Lung (tissue), 12 donors: ENCODE measurements around the gene PROB1. TPM values are rescaled to one million over a fixed set of nuclear protein-coding genes. Genes with fewer than 3 reads are reported as not detected.

Source experiments
- ATAC-seq: fragments of 200-7000 bp; cut with Tn5 transposase; one replicate; pipeline ENCODE4 v1.9.1; 2020; ENCODE audit warnings: moderate number of reproducible peaks; ENCODE audit not compliant: insufficient read depth, low FRiP score
- DNase-seq, 3 donors: peaks; one replicate each; pipeline ENCODE4 v3.0.0-alpha.2; 2013 to 2017
- H3K27ac ChIP-seq, 2 donors: one replicate each; pipeline ENCODE4 v1.5.1; 2013; ENCODE audit warnings: mild to moderate bottlenecking in 2 of 2, moderate library complexity in 2 of 2, control low read depth in 1 of 2, inconsistent platforms in 1 of 2, low read depth in 1 of 2, low read length in 1 of 2
- H3K27me3 ChIP-seq, 3 donors: one replicate each; pipeline ENCODE4 v1.5.1; 2013; ENCODE audit warnings: low read length in 2 of 3; ENCODE audit not compliant: control insufficient read depth in 3 of 3, insufficient read depth in 3 of 3
- H3K36me3 ChIP-seq, 4 donors: one replicate each; pipeline ENCODE4 v1.5.1; 2013; ENCODE audit warnings: low read length in 4 of 4, mild to moderate bottlenecking in 1 of 4, moderate library complexity in 1 of 4; ENCODE audit not compliant: control insufficient read depth in 4 of 4, insufficient read depth in 4 of 4
- H3K4me1 ChIP-seq, 5 donors: one replicate each; pipeline ENCODE4 v1.5.1; 2013; ENCODE audit warnings: low read length in 5 of 5, mild to moderate bottlenecking in 2 of 5, moderate library complexity in 1 of 5; ENCODE audit not compliant: control insufficient read depth in 5 of 5, insufficient read depth in 5 of 5
- H3K4me3 ChIP-seq: one replicate; pipeline ENCODE4 v1.5.1; 2013; ENCODE audit warnings: mild to moderate bottlenecking, control low read depth, moderate library complexity
- H3K9ac ChIP-seq, 2 donors: one replicate each; pipeline ENCODE4 v1.5.1; 2013; ENCODE audit warnings: low read length in 2 of 2, control low read depth in 1 of 2; ENCODE audit not compliant: insufficient read depth in 1 of 2
- H3K9me3 ChIP-seq, 4 donors: one replicate each; pipeline ENCODE4 v1.5.1; 2013; ENCODE audit warnings: low read length in 3 of 4, mild to moderate bottlenecking in 1 of 4, moderate library complexity in 1 of 4; ENCODE audit not compliant: control insufficient read depth in 4 of 4, insufficient read depth in 3 of 4
- WGBS, 2 donors: extraction: QIAGEN DNeasy Blood & Tissue Kit; methylation state at CpG; one replicate each; pipeline ENCODE4 v1.1.7; 2013; 5-methylcytosine and 5-hydroxymethylcytosine counted together
- polyA plus RNA-seq, 2 donors: library from polyadenylated mRNA; stranded (reverse); fragments of 200-250 nt; gene quantifications; one replicate each; pipeline ENCODE4 v1.2.1, GENCODE V29; 2013
- total RNA-seq, 2 donors: library from RNA; depleted of rRNA in 1 of 2; stranded (reverse); fragments of >200 nt in 1 of 2; gene quantifications; one replicate each; pipeline ENCODE4 v1.2.1, GENCODE V29; 2014 to 2021
- TF ChIP-seq, protein P1 (sequence below): IDR thresholded peaks from 2 replicates; pipeline ENCODE4 v1.5.1; 2012; ENCODE audit warnings: mild to moderate bottlenecking; ENCODE audit errors: control extremely low read depth, extremely low read depth
- donor health status: control.
- donor health status: control.
- donor health status: Bipolar disorder and iron deficiency.
- donor health status: healthy.
- donor health status: DM: yes; HTN: yes; CAD: no.

Gene PROB1
- total and polyA plus RNA-seq, 4 donors = 0.33 to 2.2 (median 0.72) TPM

DNA sequence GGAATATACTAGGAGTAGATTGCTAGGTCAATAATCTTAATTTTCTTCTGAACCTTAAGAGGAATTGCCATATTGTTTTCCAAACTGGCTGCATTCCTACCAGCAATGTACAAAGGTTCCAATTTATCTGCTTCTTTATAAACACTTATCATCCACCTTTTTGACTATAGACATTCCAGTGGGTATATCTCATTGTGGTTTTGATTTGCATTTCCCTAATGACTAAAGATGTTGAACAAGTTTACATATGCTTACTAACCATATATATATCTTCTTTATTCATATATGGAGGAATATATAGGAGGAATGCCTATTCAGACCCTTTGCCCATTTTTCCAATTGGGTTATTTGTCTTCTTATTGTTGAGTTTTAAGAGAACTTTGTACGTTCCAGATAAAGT lies 36.8 kb upstream of the PROB1 start:
- ATAC-seq = no peak
- no peak for DNase-seq
- Histone ChIP-seq H3K27ac (no peak overlapping the region), H3K4me3 (no peak overlapping the region), H3K27me3 (no peaks in the 10 kb centered on the region), H3K4me1 (no peaks in the 10 kb centered on the region), H3K9ac (no peak overlapping the region), H3K36me3 (peaks cover 6 to 17% (median 9%) of the 10 kb centered on the region in 4 donors), H3K9me3 (no peaks in the 10 kb centered on the region)
- WGBS, 2 donors = 88% methylated on average over 1 of the region's 1 CpG
- TF ChIP-seq, protein P1, sequence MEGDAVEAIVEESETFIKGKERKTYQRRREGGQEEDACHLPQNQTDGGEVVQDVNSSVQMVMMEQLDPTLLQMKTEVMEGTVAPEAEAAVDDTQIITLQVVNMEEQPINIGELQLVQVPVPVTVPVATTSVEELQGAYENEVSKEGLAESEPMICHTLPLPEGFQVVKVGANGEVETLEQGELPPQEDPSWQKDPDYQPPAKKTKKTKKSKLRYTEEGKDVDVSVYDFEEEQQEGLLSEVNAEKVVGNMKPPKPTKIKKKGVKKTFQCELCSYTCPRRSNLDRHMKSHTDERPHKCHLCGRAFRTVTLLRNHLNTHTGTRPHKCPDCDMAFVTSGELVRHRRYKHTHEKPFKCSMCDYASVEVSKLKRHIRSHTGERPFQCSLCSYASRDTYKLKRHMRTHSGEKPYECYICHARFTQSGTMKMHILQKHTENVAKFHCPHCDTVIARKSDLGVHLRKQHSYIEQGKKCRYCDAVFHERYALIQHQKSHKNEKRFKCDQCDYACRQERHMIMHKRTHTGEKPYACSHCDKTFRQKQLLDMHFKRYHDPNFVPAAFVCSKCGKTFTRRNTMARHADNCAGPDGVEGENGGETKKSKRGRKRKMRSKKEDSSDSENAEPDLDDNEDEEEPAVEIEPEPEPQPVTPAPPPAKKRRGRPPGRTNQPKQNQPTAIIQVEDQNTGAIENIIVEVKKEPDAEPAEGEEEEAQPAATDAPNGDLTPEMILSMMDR = no peak

DNA sequence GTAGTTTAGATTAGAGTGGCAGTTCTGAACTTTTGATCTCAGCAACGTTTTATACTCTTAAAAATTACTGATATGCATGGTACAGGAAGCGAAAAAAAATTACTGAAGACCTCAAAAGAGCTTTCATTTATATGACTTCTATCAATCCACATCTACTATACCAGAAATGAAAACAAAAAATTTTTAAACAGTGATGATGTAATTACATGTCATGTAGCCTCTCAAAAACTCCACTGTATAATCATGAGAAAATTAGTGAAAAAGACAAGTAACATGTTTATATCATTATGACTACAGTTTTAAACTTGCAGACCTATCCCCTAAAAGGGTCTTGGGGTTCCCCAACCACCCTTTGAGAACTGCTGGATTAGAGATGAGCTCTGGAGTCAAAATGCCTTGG lies 35.1 kb upstream of the PROB1 start:
- peaks cover 6 to 21% (median 17%) of the 10 kb centered on the region in 4 donors for H3K36me3 ChIP-seq
- H3K4me3 ChIP-seq = no peak overlapping the region
- H3K27me3 ChIP-seq = no peaks in the 10 kb centered on the region
- TF ChIP-seq, protein P1 = no peak
- no peak overlapping the region for H3K27ac ChIP-seq
- no peaks in the 10 kb centered on the region for H3K4me1 ChIP-seq
- no peak for ATAC-seq
- H3K9ac ChIP-seq = no peak overlapping the region
- 78 to 88% methylated on average over 2 of the region's 2 CpGs for WGBS, 2 donors
- DNase-seq = no peak
- no peaks in the 10 kb centered on the region for H3K9me3 ChIP-seq

DNA sequence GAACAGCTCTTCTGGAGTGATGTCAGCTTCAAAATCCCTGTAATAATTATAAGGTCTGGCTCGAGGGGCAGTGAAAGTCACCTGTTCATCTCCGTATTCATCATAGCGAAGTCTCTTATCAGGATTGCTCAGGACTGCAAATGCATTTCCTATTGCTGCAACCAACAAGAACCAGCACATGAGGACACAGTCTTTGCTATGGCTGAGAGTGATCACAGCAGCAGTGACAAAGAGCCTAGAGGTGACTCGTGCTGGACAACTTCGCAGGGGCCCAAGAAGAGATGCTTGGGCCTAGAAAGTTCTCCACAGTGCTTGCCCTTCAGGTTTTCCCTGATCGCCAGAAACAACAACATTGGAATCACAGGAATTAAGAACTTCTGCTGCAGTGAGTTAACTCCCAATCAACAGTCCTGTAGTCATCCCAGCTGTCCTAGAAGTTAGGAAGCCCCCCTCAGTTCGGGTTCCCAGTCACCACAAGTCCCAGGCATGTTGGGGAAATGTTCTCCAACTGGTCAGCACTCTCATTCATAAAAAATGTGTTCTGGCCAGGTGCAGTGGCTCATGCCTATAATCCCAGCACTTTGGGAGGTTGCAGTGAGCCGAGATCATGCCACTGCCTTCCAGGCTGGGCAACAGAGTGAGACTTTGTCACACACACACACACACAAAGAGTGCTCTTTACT lies 31.4 kb upstream of the PROB1 start:
- H3K27me3 ChIP-seq = no peaks in the 10 kb centered on the region
- H3K4me1 ChIP-seq = no peaks in the 10 kb centered on the region
- no peak overlapping the region for H3K9ac ChIP-seq
- no peaks in the 10 kb centered on the region for H3K9me3 ChIP-seq
- no peak overlapping the region for H3K27ac ChIP-seq
- WGBS, 2 donors = 75 to 83% methylated on average over 8 of the region's 8 CpGs
- peaks cover 6 to 27% (median 18%) of the 10 kb centered on the region in 4 donors for H3K36me3 ChIP-seq
- no peak for ATAC-seq
- no peak overlapping the region for H3K4me3 ChIP-seq
- no peak for DNase-seq
- TF ChIP-seq, protein P1 = no peak

DNA sequence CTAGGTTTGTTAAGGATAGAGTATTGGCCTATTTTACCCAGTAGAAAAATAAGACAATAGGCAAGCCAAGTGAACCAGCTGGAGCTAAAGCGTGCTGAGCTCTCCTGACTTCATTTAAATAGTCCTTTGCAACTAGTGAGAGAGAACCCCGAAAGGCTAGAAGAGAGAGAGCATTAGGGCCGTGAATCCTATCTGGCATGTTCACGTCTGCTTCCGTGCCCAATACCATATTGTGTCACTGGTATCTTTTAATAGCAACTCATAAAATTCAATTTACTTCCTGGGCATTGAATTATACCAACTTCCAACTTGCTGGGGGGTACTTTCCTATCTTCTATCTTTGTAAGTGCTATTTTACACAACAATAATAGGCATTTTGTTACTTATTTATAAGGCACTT lies 30.6 kb upstream of the PROB1 start:
- Histone ChIP-seq H3K27ac (no peak overlapping the region), H3K27me3 (no peaks in the 10 kb centered on the region), H3K9me3 (no peaks in the 10 kb centered on the region), H3K4me1 (no peaks in the 10 kb centered on the region), H3K36me3 (peaks cover 6 to 35% (median 18%) of the 10 kb centered on the region in 4 donors), H3K9ac (no peak overlapping the region), H3K4me3 (no peak overlapping the region)
- TF ChIP-seq, protein P1 = no peak
- ATAC-seq (no peak), DNase-seq (no peak)
- 93 to 95% methylated on average over 5 of the region's 5 CpGs for WGBS, 2 donors
